DMS79 (cell line): ENCODE results near the gene BTF3L4.
"Not testable (repeated sequence)": the region's sequence is repeated elsewhere in the genome, so short reads cannot be mapped to it uniquely, and the experiment has no call there.

Source experiments
- DNase-seq: peaks from one replicate; lab custom pipeline; 2025; lab: John Stamatoyannopoulos, UW

BTF3L4 gene

DNA sequence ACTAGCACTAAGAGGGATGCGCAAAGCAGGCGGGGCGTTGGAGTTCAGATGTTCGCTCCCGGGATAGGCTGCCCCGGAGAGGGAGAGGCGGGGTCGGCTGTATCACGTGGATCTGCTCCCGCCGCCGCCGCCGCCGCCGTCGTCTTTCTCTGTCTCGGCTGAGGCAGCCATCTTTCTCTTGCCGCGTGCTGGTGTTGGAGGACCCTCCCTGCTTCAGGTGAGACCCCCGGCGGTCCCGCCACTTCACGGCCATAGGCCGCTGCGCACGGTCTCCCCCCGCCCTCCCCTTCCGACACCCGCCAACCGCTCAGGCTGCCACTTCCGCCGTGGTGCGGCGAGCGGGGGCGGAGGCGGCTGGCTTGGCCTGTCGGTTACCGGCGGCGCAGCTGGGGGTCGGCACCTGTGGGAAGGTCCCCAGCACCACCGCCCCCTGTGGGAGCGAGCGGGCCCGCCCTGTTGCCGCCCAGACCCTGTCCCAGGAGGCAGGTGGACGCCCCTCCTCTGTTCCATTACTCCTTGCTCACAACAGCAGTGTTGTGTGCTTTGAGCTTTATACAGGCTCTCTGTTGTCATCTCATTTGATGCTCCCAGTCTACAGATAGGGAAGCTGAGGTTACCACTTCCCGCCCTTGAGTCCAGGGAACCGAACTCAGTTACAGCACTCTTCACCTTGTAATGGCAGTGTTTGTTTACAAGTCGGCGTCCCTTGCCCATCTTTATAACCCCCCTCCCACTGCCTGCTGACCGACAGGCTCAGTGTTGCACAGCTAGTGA lies at the start of gene BTF3L4:
Gene BTF3L4 (plus strand): TSS at position 133 of the 774 bp plus-strand sequence. CDS start 3,553 bp downstream, outside the sequence.
- peak; percentile 93 for DNase-seq

DNA sequence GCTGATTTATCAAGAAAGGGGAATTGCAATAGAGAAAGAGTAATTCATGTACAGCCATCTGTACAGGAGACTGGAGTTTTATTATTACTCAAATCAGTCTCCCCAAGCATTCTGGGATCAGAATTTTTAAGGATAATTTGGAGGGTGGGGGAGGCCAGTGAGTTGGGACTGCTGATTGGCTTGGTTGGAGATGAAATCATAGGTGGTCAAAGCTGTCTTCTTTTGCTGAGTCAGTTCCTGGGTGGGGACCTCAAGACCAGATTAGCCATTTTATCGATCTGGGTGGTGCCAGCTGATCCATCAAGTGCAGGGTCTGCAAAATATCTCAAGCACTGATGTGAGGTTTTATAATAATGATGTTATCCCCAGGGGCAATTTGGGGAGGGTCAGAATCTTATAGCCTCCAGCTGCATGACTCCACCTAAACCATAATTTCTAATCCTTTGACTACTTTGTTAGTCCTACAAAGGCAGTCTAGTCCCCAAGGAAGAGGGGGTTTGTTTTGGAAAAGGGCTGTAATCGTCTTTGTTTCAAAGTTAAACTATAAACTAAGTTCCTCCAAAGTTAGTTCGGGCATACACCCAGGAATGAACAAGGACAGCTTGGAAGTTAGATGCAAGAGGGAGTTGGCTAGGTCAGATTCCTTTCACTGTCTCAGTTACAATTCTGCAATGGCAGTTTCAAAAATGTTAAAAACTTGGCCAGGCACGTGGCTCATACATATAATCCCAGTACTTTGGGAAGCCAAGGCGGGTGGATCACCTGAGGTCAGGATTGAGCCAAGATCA lies 48.7 kb upstream of the BTF3L4 start:
- no peak for DNase-seq

DNA sequence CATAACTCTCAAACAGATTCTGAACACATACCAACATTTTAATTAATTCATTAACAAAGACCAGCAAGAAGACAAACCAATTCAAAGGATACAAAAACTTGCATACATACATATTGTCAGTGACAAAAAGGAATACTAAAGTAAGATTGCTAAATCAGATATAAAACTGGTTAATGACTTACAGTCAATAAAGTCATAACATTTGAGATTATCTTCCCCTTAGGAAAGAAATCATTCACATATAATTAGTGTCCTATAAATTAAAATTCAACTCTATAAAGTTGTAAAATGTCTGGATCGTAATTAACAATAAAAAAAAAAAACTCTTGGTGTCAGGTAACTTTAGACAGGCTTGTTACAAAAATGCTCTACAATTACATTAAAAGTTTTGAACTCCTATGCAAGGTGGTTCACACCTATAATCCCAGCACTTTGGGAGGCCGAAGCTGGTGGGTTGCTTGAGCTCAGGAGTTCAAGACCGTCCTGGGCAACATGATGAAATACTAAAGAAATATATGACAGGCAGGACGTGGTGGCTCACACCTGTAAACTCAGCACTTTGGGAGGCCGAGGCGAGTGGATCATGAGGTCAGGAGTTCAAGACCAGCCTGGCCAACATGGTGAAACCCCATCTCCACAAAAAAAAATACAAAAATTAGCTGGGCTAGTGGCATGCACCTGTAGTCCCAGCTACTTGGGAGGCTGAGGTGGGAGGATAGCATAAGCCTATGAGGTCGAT lies 47.9 kb upstream of the BTF3L4 start:
- DNase-seq, result no peak

DNA sequence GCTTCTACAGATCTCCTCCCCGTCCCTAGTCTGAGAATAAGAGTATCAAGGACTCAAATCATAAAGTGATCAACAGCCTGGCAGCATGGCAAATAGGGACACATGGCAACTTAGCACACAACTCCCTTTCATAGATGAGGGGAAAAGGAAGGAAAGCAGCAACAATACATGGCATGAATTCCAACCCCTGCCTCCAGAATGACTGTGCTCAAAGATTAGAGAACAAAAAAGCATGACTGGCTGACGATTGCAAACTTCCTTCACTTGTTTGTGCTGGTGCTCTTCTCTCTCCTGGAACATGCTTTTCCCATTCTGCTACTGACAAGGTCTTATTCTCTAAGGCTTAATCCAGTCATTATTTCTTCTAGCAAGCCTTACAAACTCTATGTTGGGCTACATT lies 34.0 kb upstream of the BTF3L4 start:
- DNase-seq, result no peak

DNA sequence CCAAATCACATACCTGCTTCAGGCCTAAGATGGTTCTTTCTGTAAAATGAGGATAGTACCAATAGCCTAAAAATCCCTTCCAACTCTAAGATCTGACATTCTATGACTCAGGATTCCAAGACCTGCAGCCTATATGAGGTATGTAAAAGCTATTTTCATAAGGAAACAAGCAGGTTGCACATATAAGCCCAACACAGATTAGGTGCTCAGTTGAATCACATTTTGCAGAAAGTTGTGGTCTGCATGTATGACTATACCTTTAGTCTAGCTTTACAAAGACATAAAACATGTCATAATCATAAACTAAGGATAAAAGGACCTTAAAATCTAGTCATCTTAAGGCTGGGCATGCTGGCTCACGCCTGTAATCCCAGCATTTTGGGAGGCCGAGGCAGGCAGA lies 29.8 kb upstream of the BTF3L4 start:
- DNase-seq, result no peak

DNA sequence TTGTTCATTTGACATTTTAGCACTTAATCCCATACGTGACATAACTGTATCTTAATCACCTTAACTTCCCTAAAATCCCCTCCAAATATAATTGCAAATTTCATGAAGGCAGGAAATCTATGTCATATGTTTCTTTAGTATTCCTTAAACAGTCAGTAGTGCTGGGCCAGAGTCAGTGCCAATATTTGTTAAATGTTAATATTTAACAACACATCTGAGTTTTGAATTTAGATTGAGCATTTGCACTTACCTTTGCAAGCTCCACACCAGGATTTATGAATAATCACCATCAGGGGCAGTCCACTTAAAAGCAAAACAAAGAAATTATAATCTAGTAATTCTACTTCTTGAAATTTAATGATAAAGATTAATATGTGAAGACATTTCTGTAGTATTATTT lies 27.8 kb upstream of the BTF3L4 start:
- DNase-seq, result no peak

DNA sequence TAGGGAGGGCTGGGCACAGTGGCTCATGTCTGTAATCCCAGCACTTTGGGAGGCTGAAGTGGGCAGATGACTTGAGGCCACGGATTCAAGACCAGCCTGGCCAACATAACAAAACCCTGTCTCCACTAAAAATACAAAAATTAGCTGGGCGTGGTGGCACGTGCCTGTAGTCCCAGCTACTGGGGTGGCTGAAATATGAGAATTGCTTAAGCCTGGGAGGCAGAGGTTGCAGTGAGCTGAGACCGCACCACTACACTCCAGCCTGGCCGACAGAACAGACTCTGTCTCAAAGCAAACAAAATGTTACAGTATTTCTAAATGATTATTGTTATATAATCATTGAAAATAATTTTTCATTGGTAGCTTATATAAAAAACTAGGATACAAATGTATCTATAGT lies 27.3 kb upstream of the BTF3L4 start:
- DNase-seq, result not testable (repeated sequence)

DNA sequence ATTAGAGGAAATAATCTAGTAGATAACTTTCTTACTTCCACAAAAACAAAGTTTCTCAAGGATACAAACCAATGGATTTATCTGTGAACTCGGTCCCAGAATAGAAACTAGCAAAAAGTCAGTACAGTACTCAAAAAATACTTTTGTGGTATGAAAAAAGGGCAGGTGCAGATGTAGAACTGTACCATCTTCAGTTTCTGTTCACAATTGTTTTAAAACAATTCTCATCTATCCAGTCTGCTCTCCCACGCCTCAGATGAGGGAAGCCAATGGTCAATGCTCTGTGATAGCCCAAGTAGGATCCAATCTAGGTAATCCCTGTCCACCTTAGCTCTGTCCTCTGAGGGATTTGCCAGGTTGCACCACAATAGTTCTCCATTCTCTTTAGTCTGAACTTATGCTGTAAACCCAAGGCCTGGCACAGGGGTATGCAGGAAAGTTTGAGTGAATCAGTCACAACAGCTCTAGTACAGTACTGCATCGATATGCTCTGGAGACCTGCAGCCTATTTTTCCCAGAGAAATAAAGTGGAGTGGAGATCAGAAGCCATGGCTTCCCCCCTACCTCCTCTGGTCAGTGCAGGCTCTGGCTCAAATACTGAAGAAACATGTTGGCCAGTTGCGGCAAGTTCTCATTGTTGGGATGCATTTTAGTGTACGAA lies 23.8 kb upstream of the BTF3L4 start:
- no peak for DNase-seq

DNA sequence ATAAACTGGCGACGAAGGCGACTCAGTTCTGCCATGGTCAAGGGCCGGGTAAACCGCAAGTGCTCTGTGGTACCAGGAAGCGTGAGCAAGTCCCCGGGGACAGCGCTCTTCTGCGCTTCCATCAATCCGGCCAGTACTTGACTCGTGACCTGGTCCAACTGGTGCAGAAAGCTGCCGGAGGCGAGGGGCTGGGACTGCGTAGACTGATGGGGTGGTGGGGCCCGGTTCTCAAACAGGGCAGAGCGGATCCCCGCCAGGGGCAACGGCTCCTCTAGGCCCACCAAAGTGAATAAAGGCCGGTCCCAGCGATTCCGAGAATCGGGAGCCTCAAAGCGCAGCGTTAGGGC lies 23.3 kb upstream of the BTF3L4 start:
- DNase-seq, result peak; percentile 28

DNA sequence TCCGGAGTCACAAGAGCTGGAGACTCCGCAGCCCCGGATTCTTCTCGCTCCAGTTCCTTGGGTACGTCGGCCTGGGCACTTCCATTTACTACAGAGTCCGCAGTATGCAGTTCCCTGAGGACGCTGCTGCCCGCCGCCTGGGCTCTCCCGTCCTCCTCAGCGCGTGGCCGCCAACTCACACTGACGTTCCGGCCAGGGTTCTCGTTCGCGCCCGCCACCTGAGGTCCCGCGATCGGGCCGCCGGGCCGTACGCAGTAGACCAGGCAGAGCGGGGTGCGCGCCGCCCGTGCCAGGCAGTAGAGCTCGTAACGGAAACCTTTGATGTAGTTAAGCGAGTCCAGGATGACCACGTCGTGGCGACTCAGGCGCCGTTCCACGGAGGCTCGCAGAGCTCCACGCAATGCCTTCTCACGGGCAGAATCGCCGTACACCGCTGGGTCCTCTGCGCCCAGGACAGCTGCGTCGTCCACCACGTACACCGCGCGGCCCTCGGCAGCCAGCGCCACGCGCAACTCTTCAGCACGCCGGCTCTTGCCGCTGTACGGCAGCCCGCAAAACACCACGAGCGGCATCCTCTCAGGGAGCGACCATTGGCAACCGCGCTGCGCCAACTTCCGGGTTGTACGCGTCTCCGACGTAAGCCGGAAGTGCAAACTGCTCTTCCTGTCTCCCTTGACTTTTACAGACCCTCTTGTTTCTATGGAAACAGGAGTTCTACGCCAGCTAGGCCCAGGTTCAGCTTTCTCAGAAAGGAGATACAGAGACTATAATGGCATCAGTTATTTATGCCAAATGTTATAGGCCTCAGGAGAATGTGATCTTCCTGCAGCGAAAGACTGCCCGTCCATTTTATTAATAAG lies 22.7 kb upstream of the BTF3L4 start, which contains the start of gene KTI12:
Gene KTI12 (minus strand): TSS at position 621 of the 860 bp plus-strand sequence. CDS start 49 bp downstream, at position 572.
- DNase-seq, result peak; percentile 91

DNA sequence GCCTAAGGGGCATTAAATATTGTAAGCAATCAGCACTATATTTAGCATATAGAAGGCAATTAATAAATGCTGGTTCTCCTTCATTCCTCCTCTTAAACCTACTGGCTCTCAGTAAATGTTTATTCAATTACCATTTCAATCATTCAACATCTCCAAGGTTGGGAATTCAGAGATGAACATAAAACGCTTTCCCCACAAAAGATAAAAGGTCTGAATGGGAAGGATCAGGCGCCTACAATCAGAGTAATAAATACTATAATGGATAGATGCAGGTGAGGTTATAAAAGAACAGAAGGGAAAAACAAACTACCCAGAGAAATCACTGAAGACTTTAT lies 22.1 kb upstream of the BTF3L4 start:
- no peak for DNase-seq

DNA sequence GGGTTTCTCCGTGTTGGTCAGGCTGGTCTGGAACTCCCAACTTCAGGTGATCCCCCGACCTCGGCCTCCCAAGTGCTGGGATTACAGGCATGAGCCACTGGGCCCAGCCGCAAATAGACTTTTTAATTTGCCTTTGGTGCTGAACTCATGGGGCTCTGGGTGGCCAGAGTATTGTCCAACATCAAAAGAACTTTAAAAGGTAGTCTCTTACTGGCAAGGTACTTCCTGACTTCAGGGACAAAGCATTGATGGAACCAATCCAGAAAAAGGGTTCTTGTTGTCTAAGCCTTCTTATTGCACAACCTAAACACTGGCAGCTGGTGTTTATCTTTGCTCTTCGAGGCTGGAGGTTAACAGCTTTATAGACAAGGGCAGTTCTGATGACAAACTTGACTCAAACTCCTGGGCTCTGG lies 18.7 kb upstream of the BTF3L4 start:
- no peak for DNase-seq

DNA sequence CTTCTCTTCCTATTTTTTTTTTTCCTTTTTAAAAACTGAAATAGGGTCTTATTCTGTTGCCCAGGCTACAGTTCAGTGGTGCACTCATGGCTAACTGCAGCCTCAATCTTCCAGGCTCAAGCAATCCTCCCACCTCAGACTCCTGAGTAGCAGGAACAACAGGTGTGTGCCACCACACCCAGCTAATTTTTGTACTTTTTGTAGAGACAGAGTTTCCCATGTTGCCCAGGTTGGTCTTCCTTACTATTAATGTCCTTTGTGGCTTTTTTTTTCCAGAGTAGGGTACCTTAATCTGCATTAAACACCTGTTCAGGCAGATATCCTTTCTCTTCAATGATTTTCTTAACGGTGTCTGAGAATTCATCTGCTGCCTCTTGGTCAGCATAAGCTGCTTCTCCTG lies 18.2 kb upstream of the BTF3L4 start:
- no peak for DNase-seq

DNA sequence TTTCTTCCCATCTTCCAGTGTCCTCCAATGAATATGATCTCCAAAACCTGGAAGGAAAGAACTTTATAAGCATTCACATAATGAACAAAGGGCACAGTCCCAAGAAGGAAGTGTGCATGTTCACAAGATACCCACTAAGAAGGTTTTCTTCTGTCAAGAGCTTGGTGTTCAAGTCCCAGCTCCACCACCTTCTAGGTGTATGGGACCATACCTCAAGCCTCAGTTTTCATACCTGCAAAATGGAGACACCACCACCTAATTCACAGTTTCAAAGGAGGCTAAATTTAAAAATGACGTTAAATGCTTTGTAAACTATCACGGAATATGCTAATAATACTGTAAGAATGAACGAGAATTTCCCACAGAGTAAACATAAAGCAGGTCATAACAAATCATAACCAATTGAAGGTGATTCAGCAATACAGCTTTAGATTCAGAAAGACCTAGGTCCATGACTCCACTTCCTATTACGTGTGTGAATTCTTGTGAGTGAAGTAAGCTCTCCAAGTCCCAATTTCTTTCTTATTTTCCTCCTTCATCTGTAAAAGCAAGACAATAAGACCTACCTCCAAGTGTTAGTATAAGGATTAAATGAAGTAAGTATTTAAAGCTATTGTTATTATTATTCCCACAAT lies 14.4 kb upstream of the BTF3L4 start:
- no peak for DNase-seq

DNA sequence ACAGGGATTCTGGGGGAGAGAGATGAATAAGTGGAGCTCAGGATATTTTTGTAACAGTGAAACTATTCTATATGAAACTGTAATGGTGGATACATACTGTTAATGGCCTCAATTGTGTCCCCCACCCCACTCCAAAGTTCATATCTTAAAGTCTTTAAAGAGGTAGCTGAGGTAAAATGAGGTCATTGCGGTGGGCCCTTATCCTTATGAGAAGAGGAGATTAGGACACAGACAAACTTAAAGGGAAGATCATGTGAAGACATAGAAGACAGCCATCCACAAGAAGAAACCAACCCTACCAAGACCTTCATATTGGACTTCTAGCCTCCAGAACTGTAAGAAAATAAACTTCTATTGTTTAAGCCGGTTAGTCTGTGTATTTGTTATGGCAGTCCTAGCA lies 10.9 kb upstream of the BTF3L4 start:
- DNase-seq, result no peak

DNA sequence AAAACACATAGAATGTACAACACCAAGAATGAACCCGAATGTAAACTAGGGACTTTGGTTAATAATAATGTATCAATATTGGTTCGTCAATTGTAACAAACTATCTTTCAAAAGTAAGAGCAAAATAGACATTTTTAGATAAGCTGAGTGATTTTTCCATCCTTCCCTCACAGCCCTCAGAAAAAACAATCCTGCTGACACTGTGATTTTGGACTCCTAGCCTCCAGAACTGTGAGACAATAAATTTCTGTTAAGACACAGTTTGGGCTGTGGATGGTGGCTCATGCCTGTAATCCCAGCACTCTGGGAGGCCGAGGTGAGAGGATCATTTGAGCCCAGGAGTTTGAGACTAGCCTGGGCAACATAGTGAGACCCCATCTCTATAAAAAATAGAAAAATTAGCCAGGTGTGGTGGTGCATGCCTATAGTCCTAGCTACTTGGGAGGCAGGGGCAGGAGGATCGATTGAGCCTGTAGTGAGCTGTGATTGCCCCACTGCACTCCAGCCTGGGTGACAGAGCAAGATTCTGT lies 10.4 kb upstream of the BTF3L4 start:
- not testable (repeated sequence) for DNase-seq

DNA sequence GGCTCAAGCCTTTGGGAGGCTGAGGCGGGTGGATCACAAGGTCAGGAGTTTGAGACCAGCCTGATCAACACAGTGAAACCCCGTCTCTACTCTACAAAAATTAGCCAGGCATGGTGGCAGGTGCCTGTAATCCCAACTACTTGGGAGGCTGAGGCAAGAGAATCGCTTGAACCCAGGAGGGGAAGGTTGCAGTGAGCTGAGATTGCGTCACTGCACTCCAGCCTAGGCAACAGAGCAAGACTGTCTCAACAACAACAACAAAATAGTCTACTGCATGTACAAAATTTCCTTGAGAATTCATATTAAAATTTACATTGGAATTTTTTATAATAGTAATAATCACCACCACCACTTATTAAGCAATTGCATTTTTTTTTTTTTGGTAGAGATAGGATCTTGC lies 6.8 kb upstream of the BTF3L4 start:
- not testable (repeated sequence) for DNase-seq

DNA sequence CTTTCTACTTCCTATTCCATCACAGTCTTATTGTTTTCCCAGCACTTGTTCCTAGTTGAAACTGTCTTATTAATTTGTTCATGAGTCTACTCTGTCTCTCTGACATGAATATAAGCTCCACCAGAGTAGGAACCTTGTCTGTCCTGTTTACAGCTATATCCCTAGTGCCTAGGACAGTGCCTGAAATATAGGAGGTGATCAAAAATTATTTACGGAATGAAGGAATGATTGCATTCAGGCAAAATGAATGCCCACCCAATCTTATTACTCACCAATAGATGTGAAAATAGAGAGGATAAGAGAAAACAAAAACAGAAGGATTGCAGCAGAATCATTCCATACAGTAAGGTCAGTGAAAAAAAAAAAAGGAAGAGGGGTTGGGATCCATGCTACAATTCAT lies 2.2 kb upstream of the BTF3L4 start:
- DNase-seq, result no peak

DNA sequence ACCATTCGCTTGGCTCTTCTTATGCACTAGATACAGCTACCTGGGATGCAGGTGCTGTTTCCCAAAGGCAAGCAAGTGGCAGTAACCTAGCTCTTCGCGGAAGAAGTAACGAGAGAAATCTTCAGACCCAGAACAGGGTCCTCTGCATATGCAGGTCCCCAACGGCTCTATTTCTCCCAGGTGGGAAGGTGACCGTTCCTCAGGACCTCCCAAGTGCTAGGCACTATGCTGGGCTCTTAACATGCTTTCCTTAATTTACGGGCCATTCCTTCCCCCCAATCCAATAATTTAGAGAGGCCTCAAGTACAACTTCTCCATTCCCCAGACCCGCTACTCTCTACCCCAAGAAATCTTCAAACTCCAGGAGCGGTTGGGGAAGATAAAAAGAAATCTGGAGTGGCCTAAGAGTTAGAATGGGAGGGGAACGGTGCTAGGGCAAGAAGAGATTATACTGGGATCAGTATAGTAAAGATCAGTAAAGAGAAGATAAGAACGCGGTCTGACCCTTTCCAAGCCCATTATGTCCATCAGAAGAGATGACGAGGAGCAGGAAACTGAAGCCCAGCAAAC lies 1.5 kb upstream of the BTF3L4 start:
- no peak for DNase-seq
